ENCODE results near the gene FAM117A. TPM values are rescaled to one million over a fixed set of nuclear protein-coding genes. Genes with fewer than 3 reads are reported as not detected.

The FAM117A gene
- total RNA-seq, 1 experiment from 2014 or later, result 14.9 TPM

- Mint-ChIP-seq H3K27ac (ENCODE audit: unreplicated experiment) (no peak overlapping the region), H3K9me3 (ENCODE audit: low read depth, unreplicated experiment) (no peaks in the 10 kb centered on the region), H3K36me3 (ENCODE audit: insufficient read depth, unreplicated experiment) (no peaks in the 10 kb centered on the region), H3K4me1 (ENCODE audit: low read depth, unreplicated experiment) (peaks cover 4% of the 10 kb centered on the region), H3K27me3 (ENCODE audit: unreplicated experiment) (no peaks in the 10 kb centered on the region), H3K4me3 (ENCODE audit: low read depth, unreplicated experiment) (no peak overlapping the region)
- TF ChIP-seq CTCF (IDR thresholded peaks at IDR 0.05; ENCODE audit: unreplicated experiment), result no peak
- DNase-seq, result no peak
- no TSS peak for BruUV-seq (replicated peaks)
- CTCF ChIA-PET, result interaction anchor here (0.6 to 2.0 kb wide), 3 partner anchors 16 to 46 kb away, joined by 3 to 6 read pairs (median 5); partner anchors contain the start of gene SLC35B1
- intact Hi-C loops (cut with micrococcal nuclease; ENCODE audit: unreplicated experiment), result no loop called here
These were observed 16.3 kb downstream of the FAM117A start for GRCh38 chr17:49747632-49748031.

GRCh38 chr17:49746791-49747490 is 17.0 kb downstream of the FAM117A start:
- Mint-ChIP-seq H3K27me3 (ENCODE audit: unreplicated experiment) (no peaks in the 10 kb centered on the region), H3K4me3 (ENCODE audit: low read depth, unreplicated experiment) (no peak overlapping the region), H3K36me3 (ENCODE audit: insufficient read depth, unreplicated experiment) (no peaks in the 10 kb centered on the region), H3K27ac (ENCODE audit: unreplicated experiment) (no peak overlapping the region), H3K4me1 (ENCODE audit: low read depth, unreplicated experiment) (peaks cover 11% of the 10 kb centered on the region), H3K9me3 (ENCODE audit: low read depth, unreplicated experiment) (no peaks in the 10 kb centered on the region)
- TF ChIP-seq CTCF (IDR thresholded peaks at IDR 0.05; ENCODE audit: unreplicated experiment), result no peak
- CTCF ChIA-PET, result interaction anchor here (0.6 to 2.0 kb wide), 3 partner anchors 16 to 47 kb away, joined by 3 to 6 read pairs (median 5); partner anchors contain the start of gene SLC35B1
- no TSS peak for BruUV-seq (replicated peaks)
- DNase-seq, result no peak
- intact Hi-C loops (cut with micrococcal nuclease; ENCODE audit: unreplicated experiment), result no loop called here

GRCh38 chr17:49745175-49746139 is 18.5 kb downstream of the FAM117A start:
- peaks cover 22% of the 10 kb centered on the region for H3K4me1 Mint-ChIP-seq (ENCODE audit: low read depth, unreplicated experiment)
- CTCF ChIA-PET, result no interaction called here
- intact Hi-C loops (cut with micrococcal nuclease; ENCODE audit: unreplicated experiment), result no loop called here

More at GRCh38 chr17:49745175-49746139, 18.5 kb downstream of the FAM117A start:
- H3K9me3 Mint-ChIP-seq (ENCODE audit: low read depth, unreplicated experiment), result no peaks in the 10 kb centered on the region
- no TSS peak for BruUV-seq (replicated peaks)
- H3K4me3 Mint-ChIP-seq (ENCODE audit: low read depth, unreplicated experiment), result no peak overlapping the region
- TF ChIP-seq CTCF (IDR thresholded peaks at IDR 0.05; ENCODE audit: unreplicated experiment), result no peak
- DNase-seq, result no peak
- no peaks in the 10 kb centered on the region for H3K36me3 Mint-ChIP-seq (ENCODE audit: insufficient read depth, unreplicated experiment)
- no peak overlapping the region for H3K27ac Mint-ChIP-seq (ENCODE audit: unreplicated experiment)
- H3K27me3 Mint-ChIP-seq (ENCODE audit: unreplicated experiment), result no peaks in the 10 kb centered on the region

All from Calu3 (cell line).